ENCODE measurements around the gene GNB1L. TPM values are rescaled to one million over a fixed set of nuclear protein-coding genes. Genes with fewer than 3 reads are reported as not detected.

GNB1L gene
- total and polyA plus RNA-seq, 9 of the 15 experiments (the other 6 are each of a cell fraction or from before 2014, with no cell fraction given) = 0.56 to 50.5 (median 10.2) TPM

DNA sequence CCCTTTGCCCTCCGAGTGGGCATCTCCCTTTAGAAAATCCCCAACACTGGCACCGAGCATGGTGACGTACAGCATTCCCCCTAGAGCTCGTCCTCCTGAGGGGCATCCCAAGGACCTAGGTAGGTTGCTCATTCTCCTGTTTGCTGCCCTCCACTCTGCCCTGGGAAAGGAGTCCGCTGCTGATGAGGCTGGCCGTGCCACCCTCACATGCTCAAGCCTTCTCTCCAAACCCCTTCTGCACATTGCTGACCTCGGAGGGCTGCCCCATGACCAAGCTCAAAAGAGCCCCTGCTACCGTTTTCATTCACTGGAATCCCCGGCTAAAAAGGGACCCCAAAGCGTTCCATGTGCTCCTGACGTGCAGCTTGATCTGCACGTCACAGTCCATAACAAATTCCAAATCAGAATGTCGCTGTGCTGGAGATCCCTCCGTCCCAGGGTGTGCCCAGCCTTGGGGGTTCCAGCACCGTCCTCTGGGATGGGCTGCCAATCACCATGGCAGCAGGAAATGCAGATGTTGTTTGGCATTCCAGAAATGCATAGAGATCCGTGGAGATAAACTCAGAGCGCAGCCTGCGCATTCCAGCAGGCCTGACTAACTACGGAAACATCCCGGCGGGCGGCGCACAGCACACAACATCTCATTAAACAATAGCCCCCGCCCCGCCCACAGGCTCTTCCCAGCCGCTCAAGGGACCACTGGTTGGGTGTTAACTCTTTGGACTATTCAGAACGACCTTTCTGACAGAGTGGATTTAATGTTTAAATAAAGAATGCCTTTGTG is 26.3 kb upstream of the GNB1L start (continued):
- TF ChIP-seq, protein P1, sequence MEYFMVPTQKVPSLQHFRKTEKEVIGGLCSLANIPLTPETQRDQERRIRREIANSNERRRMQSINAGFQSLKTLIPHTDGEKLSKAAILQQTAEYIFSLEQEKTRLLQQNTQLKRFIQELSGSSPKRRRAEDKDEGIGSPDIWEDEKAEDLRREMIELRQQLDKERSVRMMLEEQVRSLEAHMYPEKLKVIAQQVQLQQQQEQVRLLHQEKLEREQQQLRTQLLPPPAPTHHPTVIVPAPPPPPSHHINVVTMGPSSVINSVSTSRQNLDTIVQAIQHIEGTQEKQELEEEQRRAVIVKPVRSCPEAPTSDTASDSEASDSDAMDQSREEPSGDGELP (CRISPR knock-in tag; IDR thresholded peaks at IDR 0.05; ENCODE audit: borderline replicate concordance) = no peak
- no peak for TF ChIP-seq NR2F6 (CRISPR knock-in tag; IDR thresholded peaks at IDR 0.05)
- no peak for TF ChIP-seq GABPB1 (CRISPR knock-in tag; IDR thresholded peaks at IDR 0.05)
- TF ChIP-seq KLF10 (CRISPR knock-in tag; IDR thresholded peaks at IDR 0.05) = no peak
- TF ChIP-seq SIN3A (IDR thresholded peaks at IDR 0.05; ENCODE audit: borderline replicate concordance in 2 of 2, control insufficient read depth in 1 of 2, low read depth in 2 of 2, low read length in 2 of 2) = no peak
- TF ChIP-seq, protein P2, sequence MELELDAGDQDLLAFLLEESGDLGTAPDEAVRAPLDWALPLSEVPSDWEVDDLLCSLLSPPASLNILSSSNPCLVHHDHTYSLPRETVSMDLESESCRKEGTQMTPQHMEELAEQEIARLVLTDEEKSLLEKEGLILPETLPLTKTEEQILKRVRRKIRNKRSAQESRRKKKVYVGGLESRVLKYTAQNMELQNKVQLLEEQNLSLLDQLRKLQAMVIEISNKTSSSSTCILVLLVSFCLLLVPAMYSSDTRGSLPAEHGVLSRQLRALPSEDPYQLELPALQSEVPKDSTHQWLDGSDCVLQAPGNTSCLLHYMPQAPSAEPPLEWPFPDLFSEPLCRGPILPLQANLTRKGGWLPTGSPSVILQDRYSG (tag; conservative IDR thresholded peaks at IDR 0.05; ENCODE audit: low read depth) = no peak
- no peak for TF ChIP-seq CBFB (CRISPR knock-in tag; IDR thresholded peaks at IDR 0.05)
- no peak for TF ChIP-seq ZNF133 (CRISPR knock-in tag; IDR thresholded peaks at IDR 0.05)
- no peak for TF ChIP-seq BCL6 (CRISPR knock-in tag; IDR thresholded peaks at IDR 0.05)
- TF ChIP-seq CEBPB (tag; IDR thresholded peaks at IDR 0.05) = no peak
- TF ChIP-seq TEAD1 (CRISPR knock-in tag; IDR thresholded peaks at IDR 0.05) = no peak
- TF ChIP-seq CC2D1A (IDR thresholded peaks at IDR 0.05) = no peak
- no peak for TF ChIP-seq CBX3 (IDR thresholded peaks at IDR 0.05; ENCODE audit: borderline replicate concordance in 1 of 2, low read length in 2 of 2)
- no peak for TF ChIP-seq SP2 (IDR thresholded peaks at IDR 0.05; ENCODE audit: extremely low read depth, low read depth, low read length, poor library complexity, severe bottlenecking)
- TF ChIP-seq, protein P3, sequence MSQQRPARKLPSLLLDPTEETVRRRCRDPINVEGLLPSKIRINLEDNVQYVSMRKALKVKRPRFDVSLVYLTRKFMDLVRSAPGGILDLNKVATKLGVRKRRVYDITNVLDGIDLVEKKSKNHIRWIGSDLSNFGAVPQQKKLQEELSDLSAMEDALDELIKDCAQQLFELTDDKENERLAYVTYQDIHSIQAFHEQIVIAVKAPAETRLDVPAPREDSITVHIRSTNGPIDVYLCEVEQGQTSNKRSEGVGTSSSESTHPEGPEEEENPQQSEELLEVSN (IDR thresholded peaks at IDR 0.05; ENCODE audit: borderline replicate concordance in 1 of 2, extremely low read depth in 1 of 2, insufficient read depth in 1 of 2, insufficient read length in 1 of 2, low read depth in 1 of 2, low read length in 1 of 2, poor library complexity in 1 of 2, severe bottlenecking in 1 of 2) = no peak
- TF ChIP-seq NFATC3 (IDR thresholded peaks at IDR 0.05) = no peak
- no peak for TF ChIP-seq ZNF551 (CRISPR knock-in tag; IDR thresholded peaks at IDR 0.05)
- TF ChIP-seq ZNF830 (CRISPR knock-in tag; IDR thresholded peaks at IDR 0.05) = no peak
- TF ChIP-seq ZNF175 (CRISPR knock-in tag; IDR thresholded peaks at IDR 0.05; ENCODE audit: low read depth) = no peak
- no peak for TF ChIP-seq PHF21A (IDR thresholded peaks at IDR 0.05; ENCODE audit: borderline replicate concordance, low read depth)
- TF ChIP-seq TAF7 (tag; IDR thresholded peaks at IDR 0.05) = no peak
- TF ChIP-seq ESRRB (CRISPR knock-in tag; IDR thresholded peaks at IDR 0.05; ENCODE audit: borderline replicate concordance) = no peak
- TF ChIP-seq TBP (optimal IDR thresholded peaks at IDR 0.05; ENCODE audit: low read depth, low read length) = peak; percentile 21
- TF ChIP-seq, protein P4, sequence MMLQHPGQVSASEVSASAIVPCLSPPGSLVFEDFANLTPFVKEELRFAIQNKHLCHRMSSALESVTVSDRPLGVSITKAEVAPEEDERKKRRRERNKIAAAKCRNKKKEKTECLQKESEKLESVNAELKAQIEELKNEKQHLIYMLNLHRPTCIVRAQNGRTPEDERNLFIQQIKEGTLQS (IDR thresholded peaks at IDR 0.05) = no peak
- TF ChIP-seq, protein P4 (CRISPR knock-in tag; conservative IDR thresholded peaks at IDR 0.05) = peak; percentile 72; the same call in 1 of the 2 replicates
- peak; percentile 43; the same call in 1 of the 2 replicates for TF ChIP-seq SOX6 (IDR thresholded peaks at IDR 0.05)
